ENCODE results near the gene LURAP1L.

- no peak for TF ChIP-seq CTCF (IDR thresholded peaks at IDR 0.05)
- no peak for TF ChIP-seq POLR2A (IDR thresholded peaks at IDR 0.05)
- no peak for TF ChIP-seq EP300 (IDR thresholded peaks at IDR 0.05)
Measured at GRCh38 chr9:12730198-12730597, 44.6 kb upstream of the LURAP1L start.

Data from ovary (tissue), 3 donors.